Endothelial cell of umbilical vein (primary cell): ENCODE results near the gene CCDC69. TPM values are rescaled to one million over a fixed set of nuclear protein-coding genes. Genes with fewer than 3 reads are reported as not detected.
"Not testable (repeated sequence)": the region's sequence is repeated elsewhere in the genome, so short reads cannot be mapped to it uniquely, and the experiment has no call there.

Source experiments
- BruUV-seq: library from RNA; stranded (reverse); fragments of 400-500 nt; replicated peaks from 2 replicates; lab custom pipeline; 2021; lab: Mats Ljungman, UMichigan
- CTCF ChIA-PET: fragments of 300-600, 350-600 bp; sonication (Branson Sonifier 250); formaldehyde crosslinking; loops from one replicate; lab custom pipeline; 2021; ENCODE audit warnings: antibody characterized with exemption, inconsistent platforms; lab: Charles Lee
- POLR2A ChIA-PET: fragments of 300-600, 350-600 bp; sonication (Branson Sonifier 250); formaldehyde crosslinking; loops from one replicate; lab custom pipeline; 2021; ENCODE audit warnings: antibody characterized with exemption, inconsistent platforms; lab: Charles Lee
- DNase-seq: peaks from one replicate; pipeline ENCODE4 v3.0.0-alpha.2; 2011; ENCODE audit warnings: low read depth, low spot score
- FAIRE-seq: peaks from 2 replicates; lab custom pipeline; 2011; peaks lifted over from hg19 to GRCh38; lab: Jason Lieb, UNC
- H2AFZ ChIP-seq: 2 replicates; pipeline ENCODE4 v1.6.0; 2012; ENCODE audit warnings: low read depth, low read length, control low read depth, inconsistent platforms
- H3K27ac ChIP-seq: 2 replicates; pipeline ENCODE4 v1.5.1; 2011; ENCODE audit warnings: low read depth, mild to moderate bottlenecking, control low read depth, low read length, moderate library complexity; ENCODE audit not compliant: insufficient read depth
- H3K27me3 ChIP-seq, 2 experiments: 2 replicates each; pipeline versions ENCODE4 v1.6.0 to v1.6.1; 2011; ENCODE audit warnings: low read length in 2 of 2, mixed read lengths in 1 of 2; ENCODE audit not compliant: control insufficient read depth in 2 of 2, insufficient read depth in 2 of 2
- H3K36me3 ChIP-seq, 2 experiments: 2 replicates in 1 of 2; 3 replicates in 1 of 2; pipeline ENCODE4 v1.5.1; 2011; ENCODE audit warnings: low read length in 2 of 2, mild to moderate bottlenecking in 1 of 2, moderate library complexity in 1 of 2; ENCODE audit not compliant: control insufficient read depth in 2 of 2, insufficient read depth in 2 of 2; ENCODE audit errors: extremely low read depth in 1 of 2
- H3K4me1 ChIP-seq: 3 replicates; pipeline ENCODE4 v1.5.1; 2011; ENCODE audit warnings: mild to moderate bottlenecking, low read length; ENCODE audit not compliant: control insufficient read depth, insufficient read depth; ENCODE audit errors: extremely low read depth
- H3K4me2 ChIP-seq: 2 replicates; pipeline ENCODE4 v1.6.1; 2011; ENCODE audit warnings: low read length, control low read depth, mixed read lengths; ENCODE audit not compliant: insufficient read depth
- H3K4me3 ChIP-seq, 3 experiments: fragments of 200-600 bp in 1 of 3; sonication (generic), shearing (Covaris generic) in 1 of 3; replicated peaks in 1 of 3; 2 replicates each; pipeline ENCODE4 v1.5.1; 2011 to 2016; ENCODE audit warnings: control low read depth in 3 of 3, low read length in 3 of 3, mild to moderate bottlenecking in 2 of 3, inconsistent platforms in 1 of 3, low read depth in 1 of 3, moderate library complexity in 1 of 3; ENCODE audit not compliant: insufficient read depth in 1 of 3
- H3K79me2 ChIP-seq: 2 replicates; pipeline ENCODE4 v1.6.0; 2012; ENCODE audit warnings: low read length, inconsistent platforms; ENCODE audit not compliant: control insufficient read depth, insufficient read depth
- H3K9ac ChIP-seq: replicated peaks from 2 replicates; pipeline ENCODE3; 2011; ENCODE audit warnings: low read length, control low read depth; ENCODE audit not compliant: insufficient read depth; ENCODE audit errors: extremely low read depth
- H3K9me1 ChIP-seq: replicated peaks from 3 replicates; pipeline ENCODE4 v1.6.0; 2011; ENCODE audit warnings: mild to moderate bottlenecking, low read length; ENCODE audit not compliant: control insufficient read depth, insufficient read depth; ENCODE audit errors: extremely low read depth
- H3K9me3 ChIP-seq: replicated peaks from 2 replicates; pipeline ENCODE4 v1.5.1; 2012; ENCODE audit warnings: low read length, inconsistent platforms; ENCODE audit not compliant: control insufficient read depth, insufficient read depth
- H4K20me1 ChIP-seq: replicated peaks from 2 replicates; pipeline ENCODE3; 2011; ENCODE audit warnings: mild to moderate bottlenecking, low read length; ENCODE audit not compliant: control insufficient read depth, insufficient read depth; ENCODE audit errors: extremely low read depth
- EZH2 ChIP-seq: IDR thresholded peaks from 2 replicates; pipeline ENCODE4 v1.6.1; 2012; ENCODE audit warnings: borderline replicate concordance, low read depth, mild to moderate bottlenecking, moderate library complexity, low read length, inconsistent platforms; ENCODE audit not compliant: severe bottlenecking
- FOS ChIP-seq: IDR thresholded peaks from 2 replicates; pipeline ENCODE4 v1.6.1; 2011; ENCODE audit warnings: mild to moderate bottlenecking, low read length, moderate library complexity, borderline replicate concordance; ENCODE audit not compliant: insufficient read depth
- GATA2 ChIP-seq: IDR thresholded peaks from 2 replicates; pipeline ENCODE4 v1.7.0; 2011; ENCODE audit warnings: low read depth, mild to moderate bottlenecking, moderate library complexity, mixed read lengths, low read length; ENCODE audit not compliant: insufficient read length, insufficient read depth
- JUN ChIP-seq: IDR thresholded peaks from 2 replicates; pipeline ENCODE4 v1.6.1; 2011; ENCODE audit warnings: borderline replicate concordance, low read depth; ENCODE audit not compliant: insufficient read length, insufficient read depth
- MYC ChIP-seq: IDR thresholded peaks from one replicate; pipeline ENCODE4 v1.6.1; 2011; ENCODE audit warnings: mild to moderate bottlenecking, low read depth, low read length
- POLR2A ChIP-seq: IDR thresholded peaks from 2 replicates; pipeline ENCODE4 v1.6.1; 2012; ENCODE audit warnings: low read depth, mild to moderate bottlenecking, control low read depth, low read length
- POLR2AphosphoS5 ChIP-seq: IDR thresholded peaks from 2 replicates; pipeline ENCODE4 v1.6.1; 2012; ENCODE audit warnings: low read depth, mild to moderate bottlenecking, control low read depth, low read length, moderate library complexity; ENCODE audit not compliant: insufficient read depth
- dilution Hi-C: fragments of 300-500 bp; cut with MboI; formaldehyde crosslinking; loops from one replicate; pipeline ENCODE4 v1.15.0; 2019; ENCODE audit warnings: low sequenced_read_pairs; ENCODE audit not compliant: extremely low pct_ligation_motif_present
- intact Hi-C: fragments of 100-400 bp; cut with micrococcal nuclease; formaldehyde crosslinking; loops from one replicate; pipeline ENCODE4 v1.10.0; 2022
- polyA plus RNA-seq, 4 experiments: library from polyadenylated mRNA; depleted of rRNA in 3 of 4; stranded (reverse) in 3 of 4; unstranded in 1 of 4; fragments of >200 nt; gene quantifications; 2 replicates each; pipeline versions ENCODE4 v1.2.1 to v1.2.3, GENCODE V29; 2011 to 2012; ENCODE audit warnings: missing spikeins in 1 of 4
- total RNA-seq: library from RNA; stranded (reverse); gene quantifications from 2 replicates; pipeline ENCODE4 v1.2.3, GENCODE V29; 2021
- TF ChIP-seq, protein P1 (sequence below), 2 donors: IDR thresholded peaks; 1 replicate in 1 of 2; 2 replicates in 1 of 2; pipeline ENCODE4 v1.5.1; 2011; ENCODE audit warnings: low read length in 2 of 2, mild to moderate bottlenecking in 2 of 2, moderate library complexity in 2 of 2, control low read depth in 1 of 2, inconsistent platforms in 1 of 2, low read depth in 1 of 2; ENCODE audit not compliant: insufficient read depth in 1 of 2; ENCODE audit errors: extremely low read depth in 1 of 2
- TF ChIP-seq, protein P2 (sequence below): IDR thresholded peaks from 2 replicates; pipeline ENCODE4 v1.6.1; 2011; ENCODE audit not compliant: insufficient read depth, insufficient read length

CCDC69 gene
- total and polyA plus RNA-seq, 2 donors (not counting 3 experiments of a cell fraction or from before 2014, with no cell fraction given): 4.1 to 4.5 TPM

DNA sequence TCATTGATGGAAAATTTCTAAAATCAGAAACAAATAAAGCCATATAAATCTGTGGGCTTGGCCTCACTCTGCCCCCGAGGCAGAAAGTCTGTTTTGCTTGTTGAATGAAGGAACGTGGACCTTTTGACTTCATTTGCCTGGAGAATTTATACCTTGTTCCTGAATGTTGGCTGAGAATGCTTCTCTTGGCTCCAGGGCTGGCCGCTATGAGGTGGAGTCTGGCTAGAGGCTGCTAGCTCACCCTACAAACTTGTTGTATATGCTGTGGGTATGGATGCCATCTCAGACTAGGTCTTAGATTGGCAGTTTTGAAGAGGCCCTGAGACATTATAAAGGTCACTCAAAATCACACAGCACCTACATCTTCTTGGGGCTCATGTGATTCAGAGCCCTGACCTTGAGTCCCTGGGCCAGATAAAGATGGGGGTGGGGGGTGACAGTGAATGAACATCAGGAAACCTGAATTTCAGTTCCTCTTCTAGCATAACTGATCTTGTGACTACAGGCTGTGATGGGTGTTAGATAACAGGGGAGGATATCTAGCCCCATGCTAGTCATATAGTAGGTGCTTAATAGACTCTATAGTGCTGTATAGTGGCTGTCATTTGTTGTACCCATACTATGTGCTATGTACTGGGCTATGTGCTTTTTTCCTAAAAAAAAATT is 31.9 kb upstream of the CCDC69 start:
- H3K79me2 ChIP-seq: no peaks in the 10 kb centered on the region
- FAIRE-seq (no peak), DNase-seq (no peak)
- H3K4me2 ChIP-seq: no peak overlapping the region
- H3K4me1 ChIP-seq: peaks cover 5% of the 10 kb centered on the region
- H4K20me1 ChIP-seq: no peaks in the 10 kb centered on the region
- ChIA-PET CTCF (no interaction called here), POLR2A (no interaction called here)
- no peak overlapping the region for H3K9ac ChIP-seq
- no peak overlapping the region for H3K27ac ChIP-seq
- H3K9me1 ChIP-seq: no peaks in the 10 kb centered on the region
- TF ChIP-seq POLR2A: no peak
- no peak for TF ChIP-seq POLR2AphosphoS5
- TF ChIP-seq EZH2: no peak
- TF ChIP-seq GATA2: no peak
- TF ChIP-seq FOS: no peak
- TF ChIP-seq, protein P1, sequence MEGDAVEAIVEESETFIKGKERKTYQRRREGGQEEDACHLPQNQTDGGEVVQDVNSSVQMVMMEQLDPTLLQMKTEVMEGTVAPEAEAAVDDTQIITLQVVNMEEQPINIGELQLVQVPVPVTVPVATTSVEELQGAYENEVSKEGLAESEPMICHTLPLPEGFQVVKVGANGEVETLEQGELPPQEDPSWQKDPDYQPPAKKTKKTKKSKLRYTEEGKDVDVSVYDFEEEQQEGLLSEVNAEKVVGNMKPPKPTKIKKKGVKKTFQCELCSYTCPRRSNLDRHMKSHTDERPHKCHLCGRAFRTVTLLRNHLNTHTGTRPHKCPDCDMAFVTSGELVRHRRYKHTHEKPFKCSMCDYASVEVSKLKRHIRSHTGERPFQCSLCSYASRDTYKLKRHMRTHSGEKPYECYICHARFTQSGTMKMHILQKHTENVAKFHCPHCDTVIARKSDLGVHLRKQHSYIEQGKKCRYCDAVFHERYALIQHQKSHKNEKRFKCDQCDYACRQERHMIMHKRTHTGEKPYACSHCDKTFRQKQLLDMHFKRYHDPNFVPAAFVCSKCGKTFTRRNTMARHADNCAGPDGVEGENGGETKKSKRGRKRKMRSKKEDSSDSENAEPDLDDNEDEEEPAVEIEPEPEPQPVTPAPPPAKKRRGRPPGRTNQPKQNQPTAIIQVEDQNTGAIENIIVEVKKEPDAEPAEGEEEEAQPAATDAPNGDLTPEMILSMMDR (IDR thresholded peaks at IDR 0.05; ENCODE audit: extremely low read depth in 1 of 2, insufficient read depth in 1 of 2, low read depth in 1 of 2, low read length in 2 of 2): no peak
- TF ChIP-seq, protein P2, sequence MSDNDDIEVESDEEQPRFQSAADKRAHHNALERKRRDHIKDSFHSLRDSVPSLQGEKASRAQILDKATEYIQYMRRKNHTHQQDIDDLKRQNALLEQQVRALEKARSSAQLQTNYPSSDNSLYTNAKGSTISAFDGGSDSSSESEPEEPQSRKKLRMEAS: no peak
- TF ChIP-seq JUN: no peak
- TF ChIP-seq MYC: no peak
- dilution Hi-C loops: no loop called here
- H3K36me3 ChIP-seq: no peaks in the 10 kb centered on the region
- no TSS peak for BruUV-seq
- H3K4me3 ChIP-seq: no peak overlapping the region
- no peaks in the 10 kb centered on the region for H3K9me3 ChIP-seq
- H3K27me3 ChIP-seq: no peaks in the 10 kb centered on the region
- no peak overlapping the region for H2AFZ ChIP-seq
- intact Hi-C loops: loop anchor here (10.0 kb wide), 1 partner anchor 519 kb away; the partner anchor contains the start of gene G3BP1

DNA sequence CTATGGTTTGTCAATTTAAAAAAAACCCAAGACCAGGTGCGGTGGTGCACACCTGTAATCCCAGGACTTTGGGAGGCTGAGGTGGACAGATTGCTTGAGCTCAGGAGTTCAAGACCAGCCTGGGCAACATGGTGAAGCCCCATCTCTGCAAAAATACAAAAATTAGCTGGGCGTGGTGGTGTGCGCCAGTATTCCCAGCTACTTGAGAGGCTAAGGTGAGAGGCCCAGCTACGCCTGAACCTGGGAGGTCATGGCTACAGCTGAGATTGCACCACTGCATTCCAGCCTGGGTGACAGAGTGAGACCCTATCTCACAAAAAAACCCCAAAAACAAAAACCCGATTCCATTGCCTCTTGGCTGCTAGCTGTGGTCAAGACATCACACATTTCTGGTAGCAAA is 31.1 kb upstream of the CCDC69 start:
- H3K9me3 ChIP-seq, H3K9me1 ChIP-seq, H3K27ac ChIP-seq, FAIRE-seq, dilution Hi-C loops, H3K36me3 ChIP-seq, H3K4me3 ChIP-seq, CTCF ChIA-PET, BruUV-seq, H3K4me2 ChIP-seq, H2AFZ ChIP-seq, POLR2A ChIA-PET, H3K9ac ChIP-seq, H3K27me3 ChIP-seq, H4K20me1 ChIP-seq, H3K4me1 ChIP-seq, H3K79me2 ChIP-seq, DNase-seq: not testable (repeated sequence)
- intact Hi-C loops: loop anchor here (5.0 to 10.0 kb wide), 3 partner anchors 407 to 520 kb away; partner anchors contain the start of gene G3BP1
